Neural crest cell (in vitro differentiated cells): ENCODE measurements around the gene STMND1. TPM values are rescaled to one million over a fixed set of nuclear protein-coding genes. Genes with fewer than 3 reads are reported as not detected.
A peak's percentile ranks its signal among the peaks of the same experiment; 100 is the strongest.

ENCODE experiments used
- DNase-seq: peaks from one replicate; pipeline ENCODE4 v3.0.0; 2021; ENCODE audit warnings: low read depth, mixed read lengths, low spot score
- H3K27ac Mint-ChIP-seq: one replicate; pipeline ENCODE4 v1.8.0; 2021; ENCODE audit warnings: mild to moderate bottlenecking, mixed read lengths; ENCODE audit not compliant: unreplicated experiment
- H3K27me3 Mint-ChIP-seq: 2 replicates; pipeline ENCODE4 v1.8.0; 2021; ENCODE audit warnings: low read depth, mild to moderate bottlenecking, mixed read lengths
- H3K36me3 Mint-ChIP-seq: 2 replicates; pipeline ENCODE4 v1.8.0; 2021; ENCODE audit warnings: low read depth, mild to moderate bottlenecking, mixed read lengths
- H3K4me1 Mint-ChIP-seq: 2 replicates; pipeline ENCODE4 v1.8.0; 2021; ENCODE audit warnings: mixed read lengths
- H3K4me3 Mint-ChIP-seq: one replicate; pipeline ENCODE4 v1.8.0; 2021; ENCODE audit warnings: mild to moderate bottlenecking, mixed read lengths
- H3K9me3 Mint-ChIP-seq: 2 replicates; pipeline ENCODE4 v1.8.0; 2021; ENCODE audit warnings: mixed read lengths
- total RNA-seq: library from RNA; stranded (reverse); gene quantifications from 2 replicates; pipeline ENCODE4 v1.2.1, GENCODE V29; 2021
- TF ChIP-seq, protein P1 (sequence below): fragments of 200-600 bp; sonication (generic); conservative IDR thresholded peaks from 2 replicates; pipeline ENCODE4 v1.5.0; 2021; ENCODE audit warnings: antibody characterized with exemption, mild to moderate bottlenecking

Gene STMND1
- total RNA-seq, 1 donor from 2014 or later: not detected

DNA sequence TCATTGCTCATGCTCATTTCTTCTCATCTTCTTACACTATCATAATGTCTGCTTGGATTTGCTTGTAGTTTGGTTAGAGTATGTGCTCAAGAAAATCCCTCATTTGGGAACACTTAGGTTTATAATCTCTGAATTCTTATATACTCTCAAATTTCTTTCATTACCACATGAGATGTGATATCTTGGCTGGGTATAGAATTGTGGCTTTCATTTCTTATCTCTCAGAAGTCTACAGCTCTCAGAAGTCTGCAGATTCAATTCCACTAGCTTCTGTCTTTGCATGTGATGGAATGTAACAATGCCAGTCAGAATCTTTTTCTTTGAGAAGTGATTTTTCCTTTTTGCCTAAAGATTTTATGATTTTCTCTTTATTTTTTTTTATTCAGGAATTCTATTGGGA lies 50.9 kb downstream of the STMND1 start:
- peaks cover 8% of the 10 kb centered on the region for H3K9me3 Mint-ChIP-seq
- H3K4me1 Mint-ChIP-seq: no peaks in the 10 kb centered on the region
- no peak overlapping the region for H3K27ac Mint-ChIP-seq
- TF ChIP-seq, protein P1, sequence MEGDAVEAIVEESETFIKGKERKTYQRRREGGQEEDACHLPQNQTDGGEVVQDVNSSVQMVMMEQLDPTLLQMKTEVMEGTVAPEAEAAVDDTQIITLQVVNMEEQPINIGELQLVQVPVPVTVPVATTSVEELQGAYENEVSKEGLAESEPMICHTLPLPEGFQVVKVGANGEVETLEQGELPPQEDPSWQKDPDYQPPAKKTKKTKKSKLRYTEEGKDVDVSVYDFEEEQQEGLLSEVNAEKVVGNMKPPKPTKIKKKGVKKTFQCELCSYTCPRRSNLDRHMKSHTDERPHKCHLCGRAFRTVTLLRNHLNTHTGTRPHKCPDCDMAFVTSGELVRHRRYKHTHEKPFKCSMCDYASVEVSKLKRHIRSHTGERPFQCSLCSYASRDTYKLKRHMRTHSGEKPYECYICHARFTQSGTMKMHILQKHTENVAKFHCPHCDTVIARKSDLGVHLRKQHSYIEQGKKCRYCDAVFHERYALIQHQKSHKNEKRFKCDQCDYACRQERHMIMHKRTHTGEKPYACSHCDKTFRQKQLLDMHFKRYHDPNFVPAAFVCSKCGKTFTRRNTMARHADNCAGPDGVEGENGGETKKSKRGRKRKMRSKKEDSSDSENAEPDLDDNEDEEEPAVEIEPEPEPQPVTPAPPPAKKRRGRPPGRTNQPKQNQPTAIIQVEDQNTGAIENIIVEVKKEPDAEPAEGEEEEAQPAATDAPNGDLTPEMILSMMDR: no peak
- no peak overlapping the region for H3K4me3 Mint-ChIP-seq
- DNase-seq: no peak
- H3K27me3 Mint-ChIP-seq: no peaks in the 10 kb centered on the region
- peaks cover 7% of the 10 kb centered on the region for H3K36me3 Mint-ChIP-seq

DNA sequence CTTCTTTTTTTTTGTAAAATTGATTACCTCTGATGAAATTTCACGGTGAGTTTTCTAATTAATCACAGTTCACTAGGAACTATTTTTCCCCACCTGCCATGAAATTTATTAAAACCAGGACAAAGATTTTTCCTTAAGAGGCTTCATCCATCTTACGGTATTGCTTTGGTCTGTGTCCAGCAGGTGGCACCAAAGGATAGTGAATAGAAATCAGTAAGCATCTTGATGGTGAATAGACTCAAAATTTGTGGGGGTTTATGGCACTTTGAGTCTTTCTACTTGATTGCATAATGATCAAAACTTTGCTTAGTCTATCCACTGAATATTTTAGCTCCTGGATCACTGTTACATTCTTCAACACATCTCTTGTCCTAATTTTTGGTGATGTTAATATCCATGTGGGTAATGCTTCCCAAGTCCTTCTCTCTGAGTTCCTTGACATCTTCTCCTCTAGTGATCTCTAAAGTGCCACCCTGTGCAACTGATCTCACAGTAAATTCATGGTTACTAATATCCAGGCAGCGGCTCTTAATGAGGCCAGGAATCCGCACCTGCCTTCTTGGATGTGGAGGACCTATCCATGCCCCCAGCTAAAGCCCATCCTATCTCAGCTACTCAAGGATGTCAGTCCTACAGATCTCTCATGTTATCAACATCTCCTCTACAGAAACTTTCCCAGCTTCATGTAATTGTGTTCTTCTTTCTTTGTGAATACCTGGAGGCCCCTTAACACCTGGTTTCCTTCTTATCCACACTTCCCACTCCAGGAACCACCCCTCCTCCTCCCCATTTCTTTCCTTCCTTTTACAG lies 54.5 kb downstream of the STMND1 start:
- Mint-ChIP-seq H3K27me3 (no peaks in the 10 kb centered on the region), H3K36me3 (peaks cover 4% of the 10 kb centered on the region), H3K4me3 (no peak overlapping the region), H3K9me3 (peaks cover 4% of the 10 kb centered on the region), H3K4me1 (no peaks in the 10 kb centered on the region), H3K27ac (no peak overlapping the region)
- DNase-seq: peak; percentile 74
- TF ChIP-seq, protein P1: peak; percentile 93

- Mint-ChIP-seq H3K36me3 (peaks cover 4% of the 10 kb centered on the region), H3K27ac (no peak overlapping the region), H3K27me3 (peaks cover 2% of the 10 kb centered on the region), H3K4me1 (no peaks in the 10 kb centered on the region), H3K4me3 (no peak overlapping the region), H3K9me3 (peaks cover 4% of the 10 kb centered on the region)
- no peak for DNase-seq
- TF ChIP-seq, protein P1: no peak
These were observed 55.1 kb downstream of the STMND1 start for GRCh38 chr6:17156966-17157365.

- Mint-ChIP-seq H3K4me3 (no peak overlapping the region), H3K36me3 (peaks cover 4% of the 10 kb centered on the region), H3K9me3 (peaks cover 4% of the 10 kb centered on the region), H3K27me3 (peaks cover 2% of the 10 kb centered on the region), H3K27ac (no peak overlapping the region), H3K4me1 (no peaks in the 10 kb centered on the region)
- DNase-seq: no peak
- TF ChIP-seq, protein P1: no peak
These were observed 55.8 kb downstream of the STMND1 start for GRCh38 chr6:17157617-17158016.

GRCh38 chr6:17159240-17159639 lies 57.4 kb downstream of the STMND1 start:
- H3K36me3 Mint-ChIP-seq: no peaks in the 10 kb centered on the region
- no peak overlapping the region for H3K4me3 Mint-ChIP-seq
- no peaks in the 10 kb centered on the region for H3K4me1 Mint-ChIP-seq
- peaks cover 2% of the 10 kb centered on the region for H3K27me3 Mint-ChIP-seq
- TF ChIP-seq, protein P1: no peak
- H3K27ac Mint-ChIP-seq: no peak overlapping the region
- DNase-seq: no peak
- H3K9me3 Mint-ChIP-seq: no peaks in the 10 kb centered on the region
